Glutamatergic neuron (in vitro differentiated cells): ENCODE data around the gene SLC4A9. TPM values are rescaled to one million over a fixed set of nuclear protein-coding genes. Genes with fewer than 3 reads are reported as not detected.

Source experiments
- DNase-seq: peaks from one replicate; pipeline ENCODE4 v3.0.0; 2022
- H3K27ac Mint-ChIP-seq: one replicate; pipeline ENCODE4 v1.8.0; 2020; ENCODE audit warnings: mild to moderate bottlenecking, mixed read lengths, inconsistent platforms; ENCODE audit not compliant: unreplicated experiment
- H3K27me3 Mint-ChIP-seq: one replicate; pipeline ENCODE4 v1.8.0; 2020; ENCODE audit warnings: mild to moderate bottlenecking, moderate library complexity, mixed read lengths, inconsistent platforms; ENCODE audit not compliant: unreplicated experiment
- H3K36me3 Mint-ChIP-seq: one replicate; pipeline ENCODE4 v1.8.0; 2020; ENCODE audit warnings: mild to moderate bottlenecking, mixed read lengths, inconsistent platforms; ENCODE audit not compliant: unreplicated experiment
- H3K4me1 Mint-ChIP-seq: one replicate; pipeline ENCODE4 v1.8.0; 2020; ENCODE audit warnings: mild to moderate bottlenecking, low read depth, mixed read lengths, inconsistent platforms; ENCODE audit not compliant: unreplicated experiment
- H3K4me3 Mint-ChIP-seq: one replicate; pipeline ENCODE4 v1.8.0; 2020; ENCODE audit warnings: mild to moderate bottlenecking, mixed read lengths, inconsistent platforms; ENCODE audit not compliant: unreplicated experiment
- H3K9me3 Mint-ChIP-seq: one replicate; pipeline ENCODE4 v1.8.0; 2020; ENCODE audit warnings: mild to moderate bottlenecking, moderate library complexity, mixed read lengths, inconsistent platforms; ENCODE audit not compliant: unreplicated experiment
- total RNA-seq: library from RNA; stranded (reverse); fragmentation: NEBNext Ultra II Directional; extraction: Animal tissue kit (Norgen Biotek cat#: 25700); gene quantifications from one replicate; pipeline ENCODE4 v1.2.1, GENCODE V29; 2021; ENCODE audit not compliant: unreplicated experiment
- TF ChIP-seq, protein P1 (sequence below): fragments of 200-600 bp; sonication (generic); IDR thresholded peaks from one replicate; pipeline ENCODE4 v1.5.0; 2021; ENCODE audit not compliant: partially characterized antibody, unreplicated experiment

The SLC4A9 gene
- total RNA-seq, 1 donor from 2014 or later, result not detected

DNA sequence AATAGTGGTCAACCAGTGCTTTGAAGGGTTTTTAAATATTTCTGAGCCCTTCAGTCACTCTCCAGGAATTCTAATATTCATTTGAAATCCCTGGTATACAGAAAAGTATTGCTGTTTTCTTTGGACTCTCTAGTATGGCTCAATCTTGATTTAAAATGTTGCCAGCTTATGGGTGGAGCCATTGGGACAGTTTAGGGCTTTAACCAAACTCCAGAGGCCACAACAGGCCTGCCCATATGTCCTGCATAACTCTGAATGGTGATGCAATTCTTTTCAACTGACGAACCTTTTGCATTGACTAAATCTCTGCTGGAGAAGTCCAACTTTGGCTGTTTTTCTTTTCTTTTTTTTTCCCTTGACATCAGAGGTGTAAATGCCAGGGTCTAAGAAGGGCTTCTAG is 31.3 kb downstream of the SLC4A9 start:
- H3K9me3 Mint-ChIP-seq, result no peaks in the 10 kb centered on the region
- H3K4me1 Mint-ChIP-seq, result no peaks in the 10 kb centered on the region
- H3K4me3 Mint-ChIP-seq, result no peak overlapping the region
- H3K36me3 Mint-ChIP-seq, result no peaks in the 10 kb centered on the region
- no peak for DNase-seq
- H3K27ac Mint-ChIP-seq, result no peak overlapping the region
- TF ChIP-seq, protein P1, sequence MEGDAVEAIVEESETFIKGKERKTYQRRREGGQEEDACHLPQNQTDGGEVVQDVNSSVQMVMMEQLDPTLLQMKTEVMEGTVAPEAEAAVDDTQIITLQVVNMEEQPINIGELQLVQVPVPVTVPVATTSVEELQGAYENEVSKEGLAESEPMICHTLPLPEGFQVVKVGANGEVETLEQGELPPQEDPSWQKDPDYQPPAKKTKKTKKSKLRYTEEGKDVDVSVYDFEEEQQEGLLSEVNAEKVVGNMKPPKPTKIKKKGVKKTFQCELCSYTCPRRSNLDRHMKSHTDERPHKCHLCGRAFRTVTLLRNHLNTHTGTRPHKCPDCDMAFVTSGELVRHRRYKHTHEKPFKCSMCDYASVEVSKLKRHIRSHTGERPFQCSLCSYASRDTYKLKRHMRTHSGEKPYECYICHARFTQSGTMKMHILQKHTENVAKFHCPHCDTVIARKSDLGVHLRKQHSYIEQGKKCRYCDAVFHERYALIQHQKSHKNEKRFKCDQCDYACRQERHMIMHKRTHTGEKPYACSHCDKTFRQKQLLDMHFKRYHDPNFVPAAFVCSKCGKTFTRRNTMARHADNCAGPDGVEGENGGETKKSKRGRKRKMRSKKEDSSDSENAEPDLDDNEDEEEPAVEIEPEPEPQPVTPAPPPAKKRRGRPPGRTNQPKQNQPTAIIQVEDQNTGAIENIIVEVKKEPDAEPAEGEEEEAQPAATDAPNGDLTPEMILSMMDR, result no peak
- no peaks in the 10 kb centered on the region for H3K27me3 Mint-ChIP-seq

DNA sequence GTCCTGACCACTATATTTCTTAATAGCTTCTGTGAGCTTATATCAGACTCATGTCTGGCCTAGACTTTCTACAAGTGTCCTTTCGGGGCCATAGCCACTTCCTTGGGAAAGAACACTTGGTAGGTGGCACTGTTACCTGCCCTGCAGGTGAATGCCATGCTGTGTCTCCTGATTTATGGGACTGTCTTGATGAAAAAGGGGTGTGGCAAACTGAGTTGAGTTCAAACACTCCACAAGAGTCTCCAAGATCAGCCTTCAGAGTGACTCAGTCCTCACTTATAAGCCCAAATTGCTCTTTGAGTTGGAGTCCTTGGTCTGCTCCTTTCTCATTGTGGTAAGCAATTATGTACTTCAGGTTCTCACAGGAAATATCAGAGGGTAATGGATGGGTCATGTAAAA is 31.7 kb downstream of the SLC4A9 start:
- Mint-ChIP-seq H3K27me3 (no peaks in the 10 kb centered on the region), H3K9me3 (no peaks in the 10 kb centered on the region), H3K36me3 (no peaks in the 10 kb centered on the region), H3K4me1 (no peaks in the 10 kb centered on the region), H3K4me3 (no peak overlapping the region), H3K27ac (no peak overlapping the region)
- DNase-seq, result no peak
- TF ChIP-seq, protein P1, result no peak

DNA sequence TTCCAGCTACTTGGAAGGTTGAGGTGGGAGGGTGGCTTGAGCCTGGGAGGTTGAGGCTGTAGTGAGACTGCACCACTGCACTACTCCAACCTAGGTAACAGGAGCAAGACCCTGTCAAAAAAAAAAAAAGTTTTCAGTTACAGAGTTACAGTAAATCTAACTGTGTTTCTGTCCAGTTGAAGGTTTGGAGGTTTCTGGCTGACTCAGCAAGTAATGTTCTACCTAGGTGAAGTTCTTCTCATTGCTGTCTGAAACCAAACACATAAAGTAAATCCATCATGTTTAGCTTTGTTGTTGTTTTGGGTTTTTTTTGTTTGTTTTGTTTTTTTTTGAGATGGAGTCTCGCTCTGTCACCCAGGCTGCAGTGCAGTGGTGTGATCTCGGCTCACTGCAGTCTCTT is 33.7 kb downstream of the SLC4A9 start:
- Mint-ChIP-seq H3K4me3 (no peak overlapping the region), H3K4me1 (no peaks in the 10 kb centered on the region), H3K27ac (no peak overlapping the region), H3K36me3 (no peaks in the 10 kb centered on the region), H3K9me3 (no peaks in the 10 kb centered on the region), H3K27me3 (no peaks in the 10 kb centered on the region)
- TF ChIP-seq, protein P1, result no peak
- DNase-seq, result no peak

DNA sequence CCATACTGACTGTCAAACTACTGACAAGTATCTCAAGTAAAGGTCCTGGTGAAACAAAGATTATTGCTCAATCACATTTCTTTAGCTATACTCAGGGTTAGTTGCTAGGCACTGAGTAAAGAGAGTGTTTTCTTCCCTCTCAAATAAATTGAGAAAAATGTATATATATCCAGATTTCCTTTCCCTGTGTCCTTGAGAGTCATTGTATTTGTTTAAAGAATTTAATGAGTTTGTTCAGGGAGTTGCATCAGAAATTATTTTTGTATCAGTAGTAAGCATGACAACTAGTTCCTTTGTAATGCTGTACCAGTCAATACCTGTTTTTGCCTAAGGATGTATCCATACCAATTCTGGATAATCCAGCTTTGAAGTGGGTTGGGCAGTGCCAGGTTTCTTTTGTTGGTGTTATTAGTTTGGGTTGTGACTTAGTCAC is 38.4 kb downstream of the SLC4A9 start:
- Mint-ChIP-seq H3K4me1 (peaks cover 2% of the 10 kb centered on the region), H3K36me3 (no peaks in the 10 kb centered on the region), H3K9me3 (no peaks in the 10 kb centered on the region), H3K27me3 (peaks cover 2% of the 10 kb centered on the region), H3K27ac (no peak overlapping the region), H3K4me3 (no peak overlapping the region)
- TF ChIP-seq, protein P1, result no peak
- no peak for DNase-seq

DNA sequence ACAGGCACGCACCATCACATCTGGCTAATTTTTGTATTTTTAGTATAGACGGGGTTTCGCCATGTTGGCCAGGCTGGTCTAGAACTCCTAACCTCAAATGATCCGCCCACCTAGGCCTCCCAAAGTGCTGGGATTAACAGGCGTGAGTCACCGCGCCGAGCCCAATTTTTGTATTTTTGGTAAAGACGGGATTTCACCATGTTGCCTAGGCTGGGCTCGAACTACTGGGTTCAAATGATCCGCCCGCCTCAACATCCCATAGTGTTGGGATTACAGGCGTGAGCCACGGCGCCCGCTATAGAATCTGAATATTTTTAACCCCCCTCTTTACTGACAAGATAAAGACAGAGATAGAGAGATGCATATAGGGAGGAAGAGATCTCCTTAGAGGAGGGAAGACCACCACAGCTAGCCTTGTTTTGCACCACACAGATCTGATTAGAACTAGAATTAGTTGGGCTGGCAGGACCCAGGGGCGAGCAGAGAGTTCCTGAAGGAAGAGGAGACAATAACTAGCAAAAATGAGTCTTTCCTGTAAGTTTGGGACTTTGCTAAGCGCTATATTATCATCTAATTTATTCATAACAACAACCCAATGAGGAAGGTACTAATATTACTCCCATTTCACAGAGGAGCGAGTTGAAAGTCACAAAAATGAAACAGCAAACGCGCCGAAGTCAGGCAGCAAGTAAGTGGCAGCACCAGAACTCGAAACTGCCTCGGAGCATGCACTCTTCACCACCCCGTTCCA is 40.2 kb downstream of the SLC4A9 start:
- peak overlapping the region; percentile 56 for H3K27ac Mint-ChIP-seq
- DNase-seq, result no peak
- peaks cover 12% of the 10 kb centered on the region for H3K4me1 Mint-ChIP-seq
- no peak overlapping the region for H3K4me3 Mint-ChIP-seq
- no peaks in the 10 kb centered on the region for H3K36me3 Mint-ChIP-seq
- TF ChIP-seq, protein P1, result no peak
- peaks cover 2% of the 10 kb centered on the region for H3K9me3 Mint-ChIP-seq
- H3K27me3 Mint-ChIP-seq, result peaks cover 4% of the 10 kb centered on the region
